Endometrial microvascular endothelial cells (primary cell): ENCODE measurements around the gene DRD3. TPM values are rescaled to one million over a fixed set of nuclear protein-coding genes. Genes with fewer than 3 reads are reported as not detected.

Experiments
- in situ Hi-C: cut with HindIII; loops from 2 replicates; pipeline ENCODE4 v1.10.0; 2017; ENCODE audit warnings: low sequenced_read_pairs, low pct_unique_long_range_greater_than_20kb; ENCODE audit errors: inconsistent ontology term
- total RNA-seq: library from RNA; depleted of rRNA; stranded (reverse); fragments of >200 nt; gene quantifications from one replicate; pipeline ENCODE4 v1.2.3, GENCODE V29; 2015; ENCODE audit errors: inconsistent ontology term

The DRD3 gene
- not detected for total RNA-seq

- in situ Hi-C loops = no loop called here
Observed at GRCh38 chr3:114178770-114179368, at the start of gene DRD3. TSS of gene DRD3 (minus strand) at chr3:114179052. CDS start at chr3:114171992, 7,060 bp downstream.

- in situ Hi-C loops = no loop called here
Observed at GRCh38 chr3:114227076-114227475, 48.2 kb upstream of the DRD3 start.

- in situ Hi-C loops = no loop called here
Observed at GRCh38 chr3:114226313-114226712, 47.5 kb upstream of the DRD3 start.

- in situ Hi-C loops = no loop called here
Observed at GRCh38 chr3:114223143-114223542, 44.3 kb upstream of the DRD3 start.

- in situ Hi-C loops = no loop called here
Observed at GRCh38 chr3:114221881-114222264, 43.0 kb upstream of the DRD3 start.

- in situ Hi-C loops = no loop called here
Observed at GRCh38 chr3:114221165-114221880, 42.5 kb upstream of the DRD3 start.

- in situ Hi-C loops = no loop called here
Observed at GRCh38 chr3:114219741-114220140, 40.9 kb upstream of the DRD3 start.

GRCh38 chr3:114218578-114219185 is 39.8 kb upstream of the DRD3 start:
- in situ Hi-C loops = no loop called here

- in situ Hi-C loops = no loop called here
Observed at GRCh38 chr3:114218006-114218405, 39.2 kb upstream of the DRD3 start.

- in situ Hi-C loops = no loop called here
Observed at GRCh38 chr3:114217266-114217665, 38.4 kb upstream of the DRD3 start.

- in situ Hi-C loops = no loop called here
Observed at GRCh38 chr3:114216186-114216970, 37.5 kb upstream of the DRD3 start.

GRCh38 chr3:114214542-114215341 is 35.9 kb upstream of the DRD3 start:
- in situ Hi-C loops = no loop called here

- in situ Hi-C loops = no loop called here
Observed at GRCh38 chr3:114213627-114214541, 35.0 kb upstream of the DRD3 start.

- in situ Hi-C loops = no loop called here
Observed at GRCh38 chr3:114213292-114213626, 34.4 kb upstream of the DRD3 start.

GRCh38 chr3:114212646-114213045 is 33.8 kb upstream of the DRD3 start:
- in situ Hi-C loops = no loop called here

- in situ Hi-C loops = no loop called here
Observed at GRCh38 chr3:114207768-114208167, 28.9 kb upstream of the DRD3 start.

- in situ Hi-C loops = no loop called here
Observed at GRCh38 chr3:114206342-114206741, 27.5 kb upstream of the DRD3 start.

- in situ Hi-C loops = no loop called here
Observed at GRCh38 chr3:114205541-114205940, 26.7 kb upstream of the DRD3 start.
